ENCODE data around the gene TANGO2.
A peak's percentile ranks its signal among the peaks of the same experiment; 100 is the strongest.

The TANGO2 gene

GRCh38 chr22:19979712-19980493 is 41.0 kb upstream of the TANGO2 start:
- Mint-ChIP-seq H3K9me3 (no peaks in the 10 kb centered on the region), H3K27ac (no peak overlapping the region), H3K4me3 (no peak overlapping the region), H3K4me1 (peaks cover 5% of the 10 kb centered on the region), H3K36me3 (no peaks in the 10 kb centered on the region), H3K27me3 (peaks cover 5% of the 10 kb centered on the region)
- DNase-seq (ENCODE audit: low spot score in 2 of 2) (no peak), ATAC-seq (ENCODE audit: low read depth) (no peak)

GRCh38 chr22:19980766-19981165 is 40.1 kb upstream of the TANGO2 start:
- no peaks in the 10 kb centered on the region for H3K36me3 Mint-ChIP-seq
- no peaks in the 10 kb centered on the region for H3K4me1 Mint-ChIP-seq
- no peak overlapping the region for H3K4me3 Mint-ChIP-seq
- H3K27ac Mint-ChIP-seq, result no peak overlapping the region
- no peaks in the 10 kb centered on the region for H3K9me3 Mint-ChIP-seq
- no peak for DNase-seq (ENCODE audit: low spot score in 2 of 2)
- peaks cover 2% of the 10 kb centered on the region for H3K27me3 Mint-ChIP-seq
- ATAC-seq (ENCODE audit: low read depth), result no peak

GRCh38 chr22:19981171-19981960 is 39.5 kb upstream of the TANGO2 start:
- H3K9me3 Mint-ChIP-seq, result no peaks in the 10 kb centered on the region
- H3K4me1 Mint-ChIP-seq, result peaks cover 1% of the 10 kb centered on the region
- H3K36me3 Mint-ChIP-seq, result no peaks in the 10 kb centered on the region
- no peak for DNase-seq (ENCODE audit: low spot score in 2 of 2)
- no peak overlapping the region for H3K27ac Mint-ChIP-seq
- H3K27me3 Mint-ChIP-seq, result peaks cover 2% of the 10 kb centered on the region
- H3K4me3 Mint-ChIP-seq, result no peak overlapping the region
- ATAC-seq (ENCODE audit: low read depth), result no peak

- Mint-ChIP-seq H3K4me3 (no peak overlapping the region), H3K9me3 (no peaks in the 10 kb centered on the region), H3K36me3 (no peaks in the 10 kb centered on the region), H3K27me3 (peaks cover 2% of the 10 kb centered on the region), H3K4me1 (peaks cover 2% of the 10 kb centered on the region), H3K27ac (no peak overlapping the region)
- DNase-seq (ENCODE audit: low spot score in 2 of 2) (no peak), ATAC-seq (ENCODE audit: low read depth) (no peak)
Observed at GRCh38 chr22:19981961-19982920, 38.7 kb upstream of the TANGO2 start.

DNA sequence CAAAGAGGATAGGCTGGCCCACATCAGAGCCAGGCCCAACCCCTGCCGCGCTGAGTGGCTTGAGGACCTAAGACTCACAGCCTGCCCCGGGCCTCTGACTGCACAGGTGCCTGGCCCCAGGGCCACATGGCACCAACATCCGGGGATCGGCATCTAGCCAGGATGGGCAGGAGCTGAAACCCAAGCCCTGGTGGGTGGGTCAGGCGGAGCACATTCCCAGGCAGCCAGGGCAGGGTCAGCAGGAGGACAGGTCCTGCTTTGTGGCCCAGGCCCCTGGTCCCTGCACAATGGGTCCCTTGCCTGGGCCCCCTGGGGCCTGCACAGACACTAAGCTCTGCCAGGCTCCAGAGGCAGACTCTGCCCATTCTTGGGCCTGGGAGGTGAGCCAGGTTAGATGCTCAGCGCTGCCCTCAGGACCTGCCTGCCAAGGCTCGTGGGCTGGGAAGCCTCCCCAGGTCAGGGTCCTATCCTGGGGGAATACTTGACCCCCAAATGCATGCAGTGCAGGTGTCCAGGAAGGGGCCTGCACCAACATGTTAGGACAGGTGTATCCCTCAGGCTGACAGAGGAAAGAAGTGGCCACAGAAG is 37.8 kb upstream of the TANGO2 start:
- ATAC-seq (ENCODE audit: low read depth) (no peak), DNase-seq (ENCODE audit: low spot score in 2 of 2) (no peak)
- no peak overlapping the region for H3K27ac Mint-ChIP-seq
- H3K27me3 Mint-ChIP-seq, result peaks cover 2% of the 10 kb centered on the region
- H3K4me3 Mint-ChIP-seq, result no peak overlapping the region
- peaks cover 2% of the 10 kb centered on the region for H3K4me1 Mint-ChIP-seq
- H3K36me3 Mint-ChIP-seq, result no peaks in the 10 kb centered on the region
- no peaks in the 10 kb centered on the region for H3K9me3 Mint-ChIP-seq

- H3K9me3 Mint-ChIP-seq, result no peaks in the 10 kb centered on the region
- H3K27ac Mint-ChIP-seq, result no peak overlapping the region
- ATAC-seq (ENCODE audit: low read depth), result no peak
Observed at GRCh38 chr22:19983741-19984140, 37.2 kb upstream of the TANGO2 start.

DNA sequence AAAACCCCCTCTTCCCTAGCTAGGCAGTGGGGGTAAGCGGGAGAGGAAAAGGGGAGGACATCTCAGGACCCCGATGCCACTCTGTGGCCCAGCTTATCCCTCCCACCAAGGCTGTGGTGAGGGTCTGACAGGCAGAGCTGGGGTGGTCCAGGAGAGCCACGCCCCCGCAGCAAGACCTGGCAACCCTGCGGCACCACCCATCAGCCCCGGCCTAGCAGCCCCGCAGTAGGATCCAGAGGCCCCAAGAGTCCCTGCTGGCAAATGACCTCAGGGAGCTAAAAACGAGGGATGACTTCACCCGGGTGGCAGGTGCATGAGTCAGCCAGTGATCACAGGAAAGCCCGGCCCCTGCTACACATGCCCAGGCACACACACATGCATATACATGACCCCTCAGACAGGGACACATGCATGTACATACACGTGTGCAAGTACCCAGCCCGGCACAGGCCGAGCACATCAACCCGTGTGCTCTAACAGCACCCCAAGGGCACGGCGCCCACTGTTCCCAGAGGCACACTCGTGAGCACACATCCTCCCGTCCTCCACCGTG is 36.6 kb upstream of the TANGO2 start:
- Mint-ChIP-seq H3K27me3 (peaks cover 2% of the 10 kb centered on the region), H3K4me1 (peaks cover 2% of the 10 kb centered on the region), H3K27ac (no peak overlapping the region), H3K4me3 (no peak overlapping the region), H3K9me3 (no peaks in the 10 kb centered on the region), H3K36me3 (no peaks in the 10 kb centered on the region)
- ATAC-seq (ENCODE audit: low read depth), result no peak
- no peak for DNase-seq (ENCODE audit: low spot score in 2 of 2)

More at GRCh38 chr22:19983741-19984140, 37.2 kb upstream of the TANGO2 start:
- Mint-ChIP-seq H3K36me3 (no peaks in the 10 kb centered on the region), H3K4me1 (peaks cover 2% of the 10 kb centered on the region), H3K4me3 (no peak overlapping the region), H3K27me3 (peaks cover 2% of the 10 kb centered on the region)
- no peak for DNase-seq (ENCODE audit: low spot score in 2 of 2)

DNA sequence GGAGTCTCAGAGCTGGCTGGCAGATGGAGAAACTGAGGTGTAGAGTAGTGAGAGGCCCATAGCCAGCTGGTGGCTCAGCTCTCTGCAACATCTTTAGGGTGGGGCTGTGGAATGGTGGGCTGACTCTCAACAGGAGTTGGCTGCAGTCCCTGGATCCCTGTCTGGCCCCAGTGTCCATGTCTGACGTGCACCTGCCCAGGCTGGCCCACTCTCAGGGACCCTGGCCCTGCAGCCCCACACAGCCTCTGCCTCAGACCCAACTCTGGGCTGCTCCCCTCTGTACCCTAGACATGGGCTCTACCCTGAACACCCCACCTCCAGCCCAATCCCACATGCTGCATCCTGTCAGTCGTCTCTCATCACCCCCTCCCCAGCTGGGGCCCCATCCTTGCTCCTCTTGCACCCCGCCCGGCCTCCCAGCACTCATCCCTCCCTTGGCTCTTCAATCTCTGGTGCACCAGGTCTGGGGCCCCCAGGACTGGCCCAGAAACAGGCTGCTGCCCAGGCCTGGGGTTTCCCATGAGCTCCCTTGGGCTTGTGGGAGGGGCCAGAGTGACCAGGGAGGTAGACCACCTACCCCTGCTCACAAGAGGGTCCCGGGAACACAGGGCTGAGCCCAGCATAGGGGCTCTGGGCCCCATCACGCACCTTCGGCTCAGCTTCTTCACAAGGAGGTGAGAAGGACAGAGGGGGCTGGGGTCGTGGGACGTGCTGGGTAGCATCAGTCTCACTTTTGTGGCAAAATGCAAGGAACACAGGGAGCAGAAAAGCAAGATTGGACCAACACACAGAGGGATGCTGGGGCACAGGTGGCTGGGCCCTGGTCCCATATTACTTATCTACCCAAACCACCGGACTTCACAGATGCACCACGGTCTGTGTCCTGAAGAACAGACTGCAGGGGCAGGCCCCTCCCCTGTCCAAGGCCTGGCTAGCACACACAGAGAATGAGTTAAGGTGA is 35.8 kb upstream of the TANGO2 start:
- H3K9me3 Mint-ChIP-seq, result no peaks in the 10 kb centered on the region
- H3K36me3 Mint-ChIP-seq, result no peaks in the 10 kb centered on the region
- no peak overlapping the region for H3K27ac Mint-ChIP-seq
- peaks cover 2% of the 10 kb centered on the region for H3K27me3 Mint-ChIP-seq
- no peak for ATAC-seq (ENCODE audit: low read depth)
- no peak for DNase-seq (ENCODE audit: low spot score in 2 of 2)
- peaks cover 2% of the 10 kb centered on the region for H3K4me1 Mint-ChIP-seq
- H3K4me3 Mint-ChIP-seq, result peak overlapping the region; percentile 27

DNA sequence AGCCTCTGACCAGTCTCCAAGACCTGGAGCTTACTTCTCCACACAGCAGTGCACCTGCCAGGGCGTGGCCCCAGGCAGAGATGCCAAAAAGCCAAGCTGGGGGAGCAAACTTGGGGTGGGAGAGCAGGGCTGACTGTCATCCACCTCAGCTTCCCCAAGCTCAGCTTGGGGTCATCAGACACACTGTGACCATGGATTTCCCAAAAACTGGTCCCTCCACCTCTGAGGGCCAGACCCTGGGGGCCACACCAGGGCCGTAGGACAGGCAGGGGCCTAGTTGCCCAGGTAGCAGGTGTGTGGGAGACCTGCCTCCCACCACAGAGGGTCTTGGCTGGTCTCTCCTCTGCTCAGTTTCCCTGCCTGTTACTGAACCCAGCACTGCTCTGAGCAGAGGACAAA is 34.9 kb upstream of the TANGO2 start:
- Mint-ChIP-seq H3K27me3 (peaks cover 2% of the 10 kb centered on the region), H3K9me3 (no peaks in the 10 kb centered on the region), H3K4me3 (peak overlapping the region; percentile 68), H3K4me1 (peaks cover 2% of the 10 kb centered on the region), H3K36me3 (no peaks in the 10 kb centered on the region), H3K27ac (no peak overlapping the region)
- no peak for DNase-seq (ENCODE audit: low spot score in 2 of 2)
- ATAC-seq (ENCODE audit: low read depth), result no peak

DNA sequence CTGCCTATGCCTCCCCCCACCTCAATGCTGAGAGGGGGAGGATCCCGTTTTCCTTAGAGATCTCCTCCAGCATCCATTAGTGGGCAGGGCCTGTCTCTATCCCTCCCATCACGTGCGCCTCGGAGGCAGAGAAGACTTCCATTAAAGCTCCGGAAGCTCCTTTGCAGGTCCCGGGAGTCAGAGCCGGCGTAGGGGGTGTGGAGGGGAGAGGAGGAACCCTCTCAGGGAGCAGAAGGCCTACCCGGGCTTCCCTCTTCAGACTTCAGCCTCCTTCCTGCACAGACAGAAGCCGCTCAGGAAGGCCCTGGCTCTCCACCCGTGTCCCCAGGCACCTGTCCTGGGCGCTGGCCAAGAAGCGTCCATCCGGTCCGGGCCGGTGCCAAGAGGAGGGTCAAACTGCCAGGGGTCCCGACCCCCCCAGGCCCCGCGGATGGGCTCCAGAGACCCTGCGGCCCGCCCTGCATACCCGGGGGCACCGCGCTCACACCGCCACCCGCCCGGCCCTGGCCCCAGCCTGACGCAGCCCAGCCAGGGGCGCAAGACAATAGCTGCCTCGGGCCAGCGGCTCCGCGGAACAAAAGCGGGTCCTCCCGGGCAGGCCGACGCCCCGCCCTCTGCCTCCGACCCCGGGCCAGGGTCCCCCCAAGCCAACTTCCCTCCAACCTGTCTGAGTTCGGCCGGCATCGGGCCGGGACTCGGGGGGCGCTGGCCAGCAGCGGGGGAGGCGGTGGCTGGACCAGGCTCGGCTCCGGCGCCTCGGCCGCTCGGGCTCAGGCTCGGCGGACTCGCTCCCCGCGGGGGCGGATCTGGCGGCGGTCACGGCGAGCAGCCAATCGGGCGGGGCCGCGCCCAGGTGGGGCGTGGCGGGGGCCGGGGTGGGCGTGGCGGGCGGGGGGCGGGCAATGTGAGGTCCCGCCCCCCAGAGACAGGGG is 34.2 kb upstream of the TANGO2 start:
- Mint-ChIP-seq H3K4me1 (peaks cover 2% of the 10 kb centered on the region), H3K27ac (no peak overlapping the region), H3K9me3 (no peaks in the 10 kb centered on the region), H3K36me3 (no peaks in the 10 kb centered on the region), H3K4me3 (peak overlapping the region; percentile 68), H3K27me3 (peaks cover 2% of the 10 kb centered on the region)
- peak; percentile 58 to 69 for DNase-seq (ENCODE audit: low spot score in 2 of 2)
- peak; percentile 95 for ATAC-seq (ENCODE audit: low read depth)

- no peak for ATAC-seq (ENCODE audit: low read depth)
- H3K27ac Mint-ChIP-seq, result no peak overlapping the region
- no peaks in the 10 kb centered on the region for H3K9me3 Mint-ChIP-seq
- DNase-seq (ENCODE audit: low spot score in 2 of 2), result no peak
- H3K27me3 Mint-ChIP-seq, result peaks cover 2% of the 10 kb centered on the region
- peaks cover 2% of the 10 kb centered on the region for H3K4me1 Mint-ChIP-seq
- peak overlapping the region; percentile 63 for H3K4me3 Mint-ChIP-seq
- H3K36me3 Mint-ChIP-seq, result no peaks in the 10 kb centered on the region
Observed at GRCh38 chr22:19987394-19988306, 33.3 kb upstream of the TANGO2 start.
